ENCODE results near the gene JAZF1. TPM values are rescaled to one million over a fixed set of nuclear protein-coding genes. Genes with fewer than 3 reads are reported as not detected.

The JAZF1 gene
- total RNA-seq, 1 experiment from 2014 or later: 3.4 TPM

- no peak for TF ChIP-seq ZBTB33 (IDR thresholded peaks at IDR 0.05; ENCODE audit: extremely low read depth, insufficient replicate concordance, low read length)
- no peak for TF ChIP-seq CBX3 (IDR thresholded peaks at IDR 0.05; ENCODE audit: low read depth)
- TF ChIP-seq YY1 (IDR thresholded peaks at IDR 0.05; ENCODE audit: extremely low read depth, insufficient replicate concordance, low read depth, low read length): no peak
- TF ChIP-seq SP1 (IDR thresholded peaks at IDR 0.05; ENCODE audit: low read depth): no peak
- no peak for TF ChIP-seq RAD21 (IDR thresholded peaks at IDR 0.05; ENCODE audit: low read depth)
Measured at GRCh38 chr7:28190077-28190710, 9.6 kb upstream of the JAZF1 start (continued).

- Histone ChIP-seq H3K9me2 (ENCODE audit: insufficient read depth) (no peaks in the 10 kb centered on the region), H3K9ac (ENCODE audit: low read length) (no peak overlapping the region), H3K27ac (ENCODE audit: low read depth, low read length) (no peak overlapping the region), H3K79me2 (ENCODE audit: insufficient read depth, low read length) (no peaks in the 10 kb centered on the region), H3K4me1 (ENCODE audit: control insufficient read depth in 1 of 2, insufficient read depth in 2 of 2, low read length in 2 of 2) (no peaks in the 10 kb centered on the region), H3K4me2 (ENCODE audit: low read length) (no peak overlapping the region), H2AFZ (ENCODE audit: low read depth, low read length, poor library complexity, severe bottlenecking) (no peak overlapping the region), H3K36me3 (ENCODE audit: control insufficient read depth in 1 of 2, insufficient read depth in 2 of 2, low read length in 2 of 2) (no peaks in the 10 kb centered on the region), H4K20me1 (ENCODE audit: insufficient read depth) (no peaks in the 10 kb centered on the region), H3K27me3 (ENCODE audit: insufficient read depth, low read length) (peaks cover 24% of the 10 kb centered on the region; the same call in 1 of the 2 replicates), H3K9me3 (ENCODE audit: control insufficient read depth in 1 of 2, insufficient read depth in 1 of 2, low read depth in 1 of 2, low read length in 2 of 2) (no peaks in the 10 kb centered on the region), H3K4me3 (replicated peaks in 1 of 2; ENCODE audit: low read depth in 1 of 2, low read length in 2 of 2) (no peak overlapping the region)
- DNase-seq (ENCODE audit: low read depth, low spot score): no peak
- no peak for TF ChIP-seq TCF7L2 (IDR thresholded peaks at IDR 0.05; ENCODE audit: borderline replicate concordance, extremely low read depth, insufficient read depth, insufficient read length)
- no peak for TF ChIP-seq ZBTB33 (IDR thresholded peaks at IDR 0.05; ENCODE audit: extremely low read depth, insufficient replicate concordance, low read length)
- no peak for TF ChIP-seq MAX (IDR thresholded peaks at IDR 0.05)
- TF ChIP-seq EZH2phosphoT487 (IDR thresholded peaks at IDR 0.05; ENCODE audit: borderline replicate concordance): no peak
- TF ChIP-seq POLR2A (IDR thresholded peaks at IDR 0.05; ENCODE audit: borderline replicate concordance, extremely low read depth, insufficient read depth, insufficient read length): no peak
- TF ChIP-seq FOSL1 (IDR thresholded peaks at IDR 0.05; ENCODE audit: low read depth): no peak
- no peak for TF ChIP-seq SRF (IDR thresholded peaks at IDR 0.05; ENCODE audit: low read depth)
- no peak for TF ChIP-seq EZH2 (IDR thresholded peaks at IDR 0.05)
- no peak for TF ChIP-seq CTCF (IDR thresholded peaks at IDR 0.05 in 2 of 3, conservative IDR thresholded peaks at IDR 0.05 in 1 of 3; ENCODE audit: borderline replicate concordance in 1 of 3, insufficient read depth in 1 of 3, low read depth in 2 of 3, low read length in 2 of 3)
- no peak for TF ChIP-seq CEBPB (IDR thresholded peaks at IDR 0.05; ENCODE audit: low read depth)
- TF ChIP-seq SIN3A (IDR thresholded peaks at IDR 0.05; ENCODE audit: low read depth): no peak
- intact Hi-C loops (cut with micrococcal nuclease): no loop called here
- no TSS peak for BruUV-seq (replicated peaks)
- no peak for ATAC-seq
- RAD21 ChIA-PET (ENCODE audit: low non-redundant PET in 1 of 2, low total read pairs in 2 of 2, uncharacterized antibody in 2 of 2, unreplicated experiment in 2 of 2): no interaction called here
- CTCF ChIA-PET: interaction anchor here (1.0 kb wide), 1 partner anchor 19 kb away, joined by 3 read pairs; no protein-coding TSS in a partner anchor
- POLR2A ChIA-PET: no interaction called here
Measured at GRCh38 chr7:28187012-28187411, 6.4 kb upstream of the JAZF1 start.
